Gastroesophageal sphincter (tissue), 3 donors: ENCODE measurements around the gene DYNC1I1.

Source experiments
- CTCF ChIP-seq, 4 experiments: fragments of 200-600 bp in 2 of 4; fragments of 450-650 bp in 2 of 4; sonication (generic) in 1 of 4; IDR thresholded peaks; one replicate each; pipeline ENCODE4 v1.5.1; 2017 to 2019; ENCODE audit warnings: antibody characterized with exemption in 4 of 4, mild to moderate bottlenecking in 2 of 4, moderate library complexity in 2 of 4
- POLR2A ChIP-seq, 2 donors: fragments of 450-650 bp; IDR thresholded peaks; one replicate each; pipeline ENCODE4 v1.6.1; 2017; ENCODE audit warnings: antibody characterized with exemption in 2 of 2, mild to moderate bottlenecking in 2 of 2, moderate library complexity in 1 of 2
- POLR2AphosphoS5 ChIP-seq: sonication (generic); formaldehyde crosslinking; IDR thresholded peaks from one replicate; pipeline ENCODE4 v1.6.1; 2017; ENCODE audit warnings: antibody characterized with exemption

GRCh38 chr7:95996174-95996573, 223.8 kb downstream of the DYNC1I1 start:
- TF ChIP-seq CTCF (IDR thresholded peaks at IDR 0.05), result no peak
- TF ChIP-seq POLR2A (IDR thresholded peaks at IDR 0.05), result no peak
- no peak for TF ChIP-seq POLR2AphosphoS5
